GM12872 (cell line): ENCODE measurements around the gene DISP2.

Experiments
- TF ChIP-seq, protein P1 (sequence below): IDR thresholded peaks from 3 replicates; pipeline ENCODE4 v1.5.1; 2011; ENCODE audit warnings: low read depth, mild to moderate bottlenecking, low read length, moderate library complexity; ENCODE audit not compliant: insufficient read depth

Gene DISP2

DNA sequence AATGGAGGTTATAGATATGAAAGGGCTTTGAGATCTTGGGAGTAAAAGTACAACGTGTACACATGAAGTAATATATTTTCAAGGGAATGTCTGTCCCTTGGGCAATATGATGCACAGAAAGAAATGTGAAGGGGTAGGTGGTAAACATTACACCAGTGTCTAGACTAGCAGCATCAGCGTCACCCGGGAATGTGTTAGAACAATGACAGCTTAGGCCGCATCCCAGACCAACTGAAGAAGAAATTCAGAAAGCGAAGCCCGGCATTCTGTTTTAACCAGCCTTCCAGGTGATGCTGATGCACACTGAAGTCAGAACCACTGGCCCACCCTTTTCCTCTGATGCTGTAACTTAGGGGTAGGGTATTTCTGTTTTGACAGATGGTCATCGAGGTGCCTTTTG is 28.2 kb upstream of the DISP2 start:
- TF ChIP-seq, protein P1, sequence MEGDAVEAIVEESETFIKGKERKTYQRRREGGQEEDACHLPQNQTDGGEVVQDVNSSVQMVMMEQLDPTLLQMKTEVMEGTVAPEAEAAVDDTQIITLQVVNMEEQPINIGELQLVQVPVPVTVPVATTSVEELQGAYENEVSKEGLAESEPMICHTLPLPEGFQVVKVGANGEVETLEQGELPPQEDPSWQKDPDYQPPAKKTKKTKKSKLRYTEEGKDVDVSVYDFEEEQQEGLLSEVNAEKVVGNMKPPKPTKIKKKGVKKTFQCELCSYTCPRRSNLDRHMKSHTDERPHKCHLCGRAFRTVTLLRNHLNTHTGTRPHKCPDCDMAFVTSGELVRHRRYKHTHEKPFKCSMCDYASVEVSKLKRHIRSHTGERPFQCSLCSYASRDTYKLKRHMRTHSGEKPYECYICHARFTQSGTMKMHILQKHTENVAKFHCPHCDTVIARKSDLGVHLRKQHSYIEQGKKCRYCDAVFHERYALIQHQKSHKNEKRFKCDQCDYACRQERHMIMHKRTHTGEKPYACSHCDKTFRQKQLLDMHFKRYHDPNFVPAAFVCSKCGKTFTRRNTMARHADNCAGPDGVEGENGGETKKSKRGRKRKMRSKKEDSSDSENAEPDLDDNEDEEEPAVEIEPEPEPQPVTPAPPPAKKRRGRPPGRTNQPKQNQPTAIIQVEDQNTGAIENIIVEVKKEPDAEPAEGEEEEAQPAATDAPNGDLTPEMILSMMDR, result no peak

DNA sequence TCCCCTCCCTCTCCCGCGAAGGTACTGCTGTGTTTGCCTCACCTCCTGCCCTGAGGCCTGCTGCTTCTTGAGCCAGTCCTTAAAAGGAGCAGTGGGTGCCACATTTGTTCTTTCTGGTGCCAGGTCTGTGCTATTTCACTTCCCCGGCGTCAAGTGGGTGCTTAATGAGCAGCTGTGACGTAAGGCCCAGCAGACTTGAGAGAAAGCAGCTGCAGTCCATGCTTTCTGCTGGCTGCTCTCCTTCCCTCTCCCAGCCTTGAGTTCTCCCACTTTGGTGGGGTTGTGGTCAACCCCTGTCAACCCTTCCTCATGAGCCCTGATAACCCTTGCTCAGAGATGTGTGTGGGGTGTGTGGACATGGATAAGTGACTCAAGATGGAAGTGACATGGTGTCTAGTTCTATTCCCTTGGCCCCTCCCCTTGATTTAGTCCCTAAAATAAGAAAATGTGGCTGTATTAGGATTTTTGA is 27.6 kb upstream of the DISP2 start:
- TF ChIP-seq, protein P1, result no peak

DNA sequence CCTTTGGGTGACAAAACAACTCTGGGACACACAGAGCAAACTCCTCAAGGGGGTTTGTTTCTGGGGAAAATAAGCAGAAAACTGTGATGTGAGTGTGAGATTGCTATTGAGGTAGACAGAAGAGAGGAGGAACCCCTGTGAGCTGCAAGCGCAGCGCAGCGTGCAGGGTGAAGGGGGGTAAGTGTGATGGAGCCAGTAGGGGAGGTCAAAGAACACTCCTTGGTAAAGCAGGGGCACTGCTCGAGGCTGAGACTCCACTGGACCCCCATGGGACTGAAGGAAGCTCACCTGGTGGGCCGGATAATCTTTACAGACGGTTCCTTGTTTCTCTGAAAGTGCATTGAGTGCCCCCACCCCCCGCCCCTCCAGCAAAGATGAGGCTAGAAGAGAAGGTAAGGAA is 27.0 kb upstream of the DISP2 start:
- TF ChIP-seq, protein P1, result no peak

DNA sequence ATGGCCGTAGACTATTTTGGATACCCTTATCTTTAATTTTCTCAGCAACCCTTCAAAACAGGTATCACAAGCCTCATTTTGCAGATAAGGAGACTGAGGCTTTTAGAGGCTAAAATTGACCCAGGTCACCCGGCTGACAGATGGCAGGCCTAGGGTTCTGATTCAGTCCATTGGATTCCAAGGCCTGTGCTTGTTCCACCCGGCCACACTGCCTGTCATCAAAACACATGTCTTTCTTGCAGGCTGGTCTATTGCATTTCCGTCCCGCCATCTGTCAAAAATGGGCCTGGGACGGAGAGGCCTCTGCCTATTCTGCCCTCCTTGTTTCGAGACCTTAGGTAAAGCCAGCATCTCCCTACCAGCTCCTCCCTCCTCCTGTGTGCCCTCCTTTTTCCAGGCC is 26.4 kb upstream of the DISP2 start:
- TF ChIP-seq, protein P1, result no peak

DNA sequence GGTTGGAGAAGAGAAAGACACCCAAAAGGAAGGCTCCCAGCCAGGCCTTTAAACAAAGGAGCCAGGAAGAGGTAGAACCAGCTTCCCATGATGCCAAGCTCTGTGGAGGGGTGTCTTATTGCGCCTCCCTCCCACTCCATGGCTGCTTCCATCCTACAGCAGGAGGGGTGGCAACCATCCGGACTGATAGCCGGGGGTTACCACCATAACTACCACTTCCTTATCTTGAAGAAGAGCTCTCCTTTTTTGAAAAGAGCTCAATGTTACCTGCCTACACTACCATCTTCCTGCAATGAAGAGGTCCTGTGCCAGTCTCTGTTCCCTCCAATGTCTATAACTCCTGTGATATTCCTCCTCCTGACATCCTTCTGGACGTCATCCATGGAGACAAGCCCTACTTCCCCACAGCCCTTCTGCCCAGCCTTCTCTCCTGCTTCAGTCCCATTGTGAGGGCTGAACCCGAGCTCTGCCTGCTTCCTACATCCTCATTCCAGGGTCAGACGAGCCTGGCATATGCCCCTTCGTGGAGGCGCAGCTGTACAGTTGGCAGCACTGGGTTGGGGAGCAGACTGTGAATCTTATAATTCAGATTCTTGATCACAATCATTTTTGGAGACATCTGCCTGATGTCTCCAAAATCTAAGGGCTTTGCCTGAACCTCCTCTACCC is 25.8 kb upstream of the DISP2 start:
- TF ChIP-seq, protein P1, result no peak

DNA sequence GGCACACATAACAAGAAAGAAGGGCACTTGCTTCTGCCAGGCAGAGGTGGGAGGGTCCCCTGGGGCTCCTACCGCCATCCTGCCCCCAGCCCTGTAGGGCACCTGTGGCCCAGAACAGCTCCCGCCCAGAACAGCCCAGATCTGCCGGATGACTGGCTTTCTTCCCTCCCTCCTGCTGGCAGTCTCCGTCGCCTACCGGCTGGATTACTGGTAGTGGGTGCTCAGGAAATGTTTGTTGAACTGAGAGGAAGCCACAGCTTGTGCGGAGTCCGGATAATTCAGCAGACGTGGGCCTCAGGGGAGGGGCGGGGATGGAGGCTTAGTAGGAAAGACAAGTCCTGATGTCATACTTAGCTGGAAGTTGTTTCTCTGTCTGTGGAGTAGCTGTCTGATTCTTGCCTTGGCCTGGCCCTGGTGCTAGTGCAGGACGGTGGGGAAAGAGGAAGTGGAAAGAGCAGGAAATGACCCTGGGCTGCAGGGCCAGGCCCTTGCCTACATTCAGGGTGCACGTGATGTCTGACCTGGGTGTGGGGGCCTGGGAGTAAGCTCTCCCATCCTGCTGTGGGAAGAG is 24.0 kb upstream of the DISP2 start:
- TF ChIP-seq, protein P1, result no peak

DNA sequence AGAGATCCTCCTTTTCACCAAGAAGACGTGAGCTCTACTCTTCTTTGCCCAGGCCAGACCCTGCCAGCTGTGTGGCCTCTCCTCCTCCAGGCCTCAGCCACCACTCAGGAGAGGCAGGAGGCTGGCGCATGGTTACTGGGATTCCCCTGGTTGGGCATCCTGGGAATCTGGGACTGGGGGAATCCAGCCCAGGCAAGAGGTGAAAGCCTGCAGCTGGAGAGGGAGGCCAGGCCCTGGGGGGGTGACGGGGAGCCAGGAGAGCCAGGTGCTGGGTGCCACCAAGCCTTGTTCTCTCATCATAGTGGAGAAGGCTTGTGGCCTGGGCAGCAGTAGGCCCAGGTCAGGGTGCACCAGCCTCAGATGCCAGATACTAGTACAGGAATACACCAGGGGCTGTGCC is 23.5 kb upstream of the DISP2 start:
- TF ChIP-seq, protein P1, result no peak
